IPS DF 6.9 (cell line): ENCODE results near the gene IFIT5.
"Not testable (repeated sequence)": the region's sequence is repeated elsewhere in the genome, so short reads cannot be mapped to it uniquely, and the experiment has no call there.

Source experiments
- DNase-seq: peaks from one replicate; pipeline ENCODE4 v3.0.0-alpha.2; 2013; ENCODE audit warnings: low read depth, low spot score
- H3K27ac ChIP-seq: one replicate; pipeline ENCODE4 v1.5.1; 2013; ENCODE audit warnings: low read length, control low read depth
- H3K27me3 ChIP-seq: 2 replicates; pipeline ENCODE4 v1.6.1; 2013; ENCODE audit warnings: mild to moderate bottlenecking, low read length; ENCODE audit not compliant: control insufficient read depth, insufficient read depth
- H3K36me3 ChIP-seq: 2 replicates; pipeline ENCODE4 v1.6.1; 2013; ENCODE audit warnings: low read length; ENCODE audit not compliant: control insufficient read depth, insufficient read depth
- H3K4me1 ChIP-seq: 2 replicates; pipeline ENCODE4 v1.6.1; 2013; ENCODE audit warnings: low read length; ENCODE audit not compliant: control insufficient read depth, insufficient read depth
- H3K4me3 ChIP-seq: 2 replicates; pipeline ENCODE4 v1.5.1; 2013; ENCODE audit warnings: mild to moderate bottlenecking, low read length
- H3K9me3 ChIP-seq: 2 replicates; pipeline ENCODE4 v1.6.1; 2013; ENCODE audit warnings: low read length, inconsistent platforms; ENCODE audit not compliant: control insufficient read depth, insufficient read depth
- WGBS: extraction: QIAGEN DNeasy Blood & Tissue Kit; methylation state at CpG from one replicate; pipeline ENCODE4 v1.1.7; 2013; ENCODE audit warnings: mixed read lengths, missing lambda C conversion rate; ENCODE audit not compliant: insufficient read length, insufficient coverage; 5-methylcytosine and 5-hydroxymethylcytosine counted together

Gene IFIT5

DNA sequence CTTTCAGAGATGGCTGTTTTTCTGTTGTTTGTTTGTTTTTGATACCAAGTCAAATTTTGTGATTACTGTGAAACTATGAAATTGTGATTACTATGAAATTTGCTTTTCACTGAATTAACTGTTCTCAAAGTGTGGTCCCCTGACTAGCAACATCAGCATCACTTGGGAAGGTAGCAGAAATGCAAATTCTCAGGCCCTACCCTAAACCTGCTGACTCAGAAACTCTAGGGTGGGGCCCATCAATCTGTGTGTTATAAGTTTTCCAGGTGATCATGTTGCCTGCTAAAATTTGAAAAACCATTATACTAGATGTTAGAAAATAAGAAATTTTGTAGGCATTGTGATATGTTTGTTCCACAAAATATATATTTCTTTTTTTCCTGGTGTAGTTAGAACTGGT is 35.3 kb upstream of the IFIT5 start:
- Histone ChIP-seq H3K9me3 (no peaks in the 10 kb centered on the region), H3K4me1 (no peaks in the 10 kb centered on the region), H3K27ac (no peak overlapping the region), H3K36me3 (no peaks in the 10 kb centered on the region), H3K4me3 (no peak overlapping the region), H3K27me3 (no peaks in the 10 kb centered on the region)
- DNase-seq = no peak

DNA sequence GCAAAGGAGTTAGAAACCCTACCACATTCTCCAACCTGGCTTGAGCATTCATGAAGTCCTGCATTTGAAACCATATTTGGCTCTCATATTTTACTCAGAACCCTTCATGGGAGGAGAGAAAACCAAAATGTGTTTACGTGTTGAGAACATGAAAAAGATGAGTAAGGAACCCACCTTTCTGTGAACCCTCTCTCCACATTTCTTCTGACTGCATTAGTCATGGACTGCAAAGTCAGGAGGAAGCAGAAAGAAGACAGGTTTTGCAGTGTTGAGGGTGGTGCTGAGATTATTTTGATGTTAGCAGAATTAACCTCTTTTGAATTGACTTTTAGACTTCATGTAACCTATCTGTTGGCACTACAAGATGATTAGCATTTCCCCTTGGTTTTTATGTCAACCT is 31.6 kb upstream of the IFIT5 start:
- Histone ChIP-seq H3K9me3 (no peaks in the 10 kb centered on the region), H3K36me3 (no peaks in the 10 kb centered on the region), H3K4me1 (no peaks in the 10 kb centered on the region), H3K27me3 (no peaks in the 10 kb centered on the region), H3K27ac (no peak overlapping the region), H3K4me3 (no peak overlapping the region)
- DNase-seq = no peak
- WGBS = no CpG with 5 or more reads among the region's 1 CpG

DNA sequence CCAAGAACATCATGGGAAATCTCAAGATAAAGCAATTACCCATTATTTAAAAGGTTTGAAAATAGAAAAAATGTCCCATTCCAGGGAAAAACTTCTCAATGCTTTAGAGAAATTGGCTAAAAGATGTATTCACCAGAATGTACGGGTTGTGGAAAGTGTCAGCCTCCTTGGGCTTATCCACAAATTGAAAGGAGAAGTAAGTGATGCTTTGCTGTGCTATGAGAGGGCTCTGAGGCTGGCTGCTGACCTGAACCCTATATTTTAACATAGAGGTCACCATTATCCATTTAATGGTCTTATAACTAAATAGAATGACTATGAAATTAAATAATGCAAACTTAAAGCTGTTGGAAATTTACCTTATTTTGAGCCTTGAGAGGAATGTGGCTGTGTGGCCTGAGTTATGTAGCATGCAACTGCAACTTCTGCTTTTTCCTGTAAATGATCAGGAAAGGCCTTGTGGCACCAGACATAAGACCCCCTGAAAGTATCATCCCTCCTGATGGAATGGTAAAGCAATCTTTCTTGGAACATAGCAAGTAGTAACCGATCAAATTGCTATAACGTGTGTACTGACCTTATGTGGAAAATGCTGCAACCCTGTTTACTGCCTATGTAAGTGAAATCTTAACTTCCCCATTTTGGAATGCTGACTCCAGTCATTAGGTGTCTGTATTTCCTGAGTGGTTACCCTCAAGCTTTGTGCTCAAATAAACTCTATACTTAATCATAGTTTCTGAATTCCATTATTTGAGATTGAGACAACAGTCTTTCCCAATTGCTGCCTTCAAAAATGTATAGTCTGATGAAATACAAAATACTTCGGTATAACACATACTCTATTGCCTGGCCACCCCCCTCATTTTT is 29.7 kb upstream of the IFIT5 start:
- Histone ChIP-seq H3K9me3 (no peaks in the 10 kb centered on the region), H3K27ac (no peak overlapping the region), H3K4me3 (no peak overlapping the region), H3K36me3 (no peaks in the 10 kb centered on the region), H3K4me1 (no peaks in the 10 kb centered on the region), H3K27me3 (no peaks in the 10 kb centered on the region)
- no CpG with 5 or more reads among the region's 4 CpGs for WGBS
- no peak for DNase-seq

- Histone ChIP-seq H3K27ac (no peak overlapping the region), H3K4me1 (0 out of 2 replicates have a peak, but pooled peaks cover 1% of the 10 kb centered on the region), H3K9me3 (no peaks in the 10 kb centered on the region), H3K4me3 (no peak overlapping the region), H3K36me3 (no peaks in the 10 kb centered on the region), H3K27me3 (no peaks in the 10 kb centered on the region)
- WGBS = no CpG with 5 or more reads among the region's 2 CpGs
- DNase-seq = no peak
These were observed 25.6 kb upstream of the IFIT5 start for GRCh38 chr10:89388806-89389205.

DNA sequence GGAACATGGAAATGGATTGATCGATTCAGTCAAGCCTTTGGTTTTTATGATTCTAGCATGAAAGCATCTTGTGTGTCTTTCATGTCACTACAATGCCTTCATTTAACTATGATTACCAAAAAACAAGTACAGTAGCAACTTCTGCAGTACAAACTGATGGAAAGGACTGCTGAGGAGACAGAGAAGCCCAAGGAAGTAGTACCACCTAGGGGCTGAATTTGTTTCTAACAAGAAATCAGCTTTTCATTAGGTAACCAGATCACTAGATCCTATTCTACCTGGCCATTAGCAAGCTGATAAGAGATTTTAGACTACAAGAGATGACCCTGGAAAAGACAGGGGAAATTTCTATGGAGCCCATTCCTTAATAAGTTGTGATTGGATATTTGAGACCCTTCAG is 25.1 kb upstream of the IFIT5 start:
- no peaks in the 10 kb centered on the region for H3K36me3 ChIP-seq
- WGBS = no CpG with 5 or more reads among the region's 1 CpG
- no peak for DNase-seq
- H3K4me3 ChIP-seq = no peak overlapping the region
- no peak overlapping the region for H3K27ac ChIP-seq
- H3K27me3 ChIP-seq = no peaks in the 10 kb centered on the region
- no peaks in the 10 kb centered on the region for H3K9me3 ChIP-seq
- H3K4me1 ChIP-seq = 0 out of 2 replicates have a peak, but pooled peaks cover 1% of the 10 kb centered on the region

- Histone ChIP-seq H3K9me3 (no peaks in the 10 kb centered on the region), H3K4me3 (no peak overlapping the region), H3K36me3 (no peaks in the 10 kb centered on the region), H3K4me1 (0 out of 2 replicates have a peak, but pooled peaks cover 1% of the 10 kb centered on the region), H3K27ac (no peak overlapping the region), H3K27me3 (no peaks in the 10 kb centered on the region)
- no CpG with 5 or more reads among the region's 5 CpGs for WGBS
- no peak for DNase-seq
These were observed 23.7 kb upstream of the IFIT5 start for GRCh38 chr10:89390476-89391225.

- no CpG with 5 or more reads among the region's 4 CpGs for WGBS
- H3K36me3 ChIP-seq, H3K27ac ChIP-seq, H3K9me3 ChIP-seq, DNase-seq, H3K4me1 ChIP-seq, H3K27me3 ChIP-seq, H3K4me3 ChIP-seq: not testable (repeated sequence)
These were observed 23.2 kb upstream of the IFIT5 start for GRCh38 chr10:89391226-89391576.

GRCh38 chr10:89391907-89392756 is 22.2 kb upstream of the IFIT5 start, which contains the start of gene IFIT1:
Gene IFIT1, plus strand, starts transcription at chr10:89392623. Its CDS starts 90 bp downstream, at chr10:89392713.
- no peaks in the 10 kb centered on the region for H3K27me3 ChIP-seq
- no CpG with 5 or more reads among the region's 8 CpGs for WGBS
- H3K27ac ChIP-seq = no peak within 1 kb of the TSS
- no peak for DNase-seq
- peak within 1 kb of the TSS; percentile 42; the same call in 1 of the 2 replicates for H3K4me3 ChIP-seq
- 0 out of 2 replicates have a peak, but pooled peaks cover 1% of the 10 kb centered on the region for H3K4me1 ChIP-seq
- no peaks in the 10 kb centered on the region for H3K9me3 ChIP-seq
- H3K36me3 ChIP-seq = no peaks in the 10 kb centered on the region

DNA sequence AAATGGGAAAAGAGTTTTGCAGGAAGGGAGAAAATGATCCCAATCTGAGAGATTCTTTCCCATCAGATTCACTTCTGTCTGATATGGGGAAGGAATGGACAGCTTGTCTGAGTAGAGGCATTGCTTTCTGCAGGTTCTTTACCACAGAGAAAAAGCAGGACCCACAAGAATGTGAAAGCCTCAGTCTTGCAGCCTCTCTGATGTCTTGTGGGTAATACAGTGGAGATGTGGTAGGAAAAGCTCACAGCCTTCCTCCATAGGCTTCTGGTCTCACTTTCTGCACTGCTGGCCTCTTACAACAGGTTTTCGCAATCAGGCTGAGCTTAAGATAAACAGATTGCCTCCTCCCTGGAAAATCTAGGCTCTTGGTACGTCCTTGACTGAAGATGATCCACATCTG is 21.4 kb upstream of the IFIT5 start:
- Histone ChIP-seq H3K27ac (no peak overlapping the region), H3K4me3 (no peak overlapping the region), H3K4me1 (0 out of 2 replicates have a peak, but pooled peaks cover 1% of the 10 kb centered on the region), H3K27me3 (no peaks in the 10 kb centered on the region), H3K36me3 (no peaks in the 10 kb centered on the region), H3K9me3 (no peaks in the 10 kb centered on the region)
- no peak for DNase-seq
- WGBS = no CpG with 5 or more reads among the region's 2 CpGs

DNA sequence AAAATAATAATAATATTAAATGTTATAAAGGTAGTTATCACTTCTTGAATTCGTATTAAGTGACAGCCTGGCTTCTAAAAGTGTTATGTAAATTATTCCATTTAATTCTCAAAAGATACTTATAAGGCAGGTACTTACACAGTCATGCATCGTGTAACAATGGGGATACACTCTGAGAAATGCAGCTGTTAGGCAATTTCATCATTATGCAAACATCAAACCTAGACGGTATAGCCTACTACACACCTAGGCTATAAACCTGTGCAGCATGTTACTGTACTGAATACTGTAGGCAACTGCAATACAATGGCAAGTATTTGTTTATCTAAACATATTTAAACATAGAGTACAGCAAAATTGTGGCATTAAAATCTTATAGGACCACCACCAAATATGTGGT is 20.5 kb upstream of the IFIT5 start:
- Histone ChIP-seq H3K4me3 (no peak overlapping the region), H3K27ac (no peak overlapping the region), H3K9me3 (no peaks in the 10 kb centered on the region), H3K27me3 (no peaks in the 10 kb centered on the region), H3K36me3 (no peaks in the 10 kb centered on the region), H3K4me1 (0 out of 2 replicates have a peak, but pooled peaks cover 1% of the 10 kb centered on the region)
- no CpG with 5 or more reads among the region's 3 CpGs for WGBS
- no peak for DNase-seq
